ENCODE results near the gene RAB27B.

Gene RAB27B

DNA sequence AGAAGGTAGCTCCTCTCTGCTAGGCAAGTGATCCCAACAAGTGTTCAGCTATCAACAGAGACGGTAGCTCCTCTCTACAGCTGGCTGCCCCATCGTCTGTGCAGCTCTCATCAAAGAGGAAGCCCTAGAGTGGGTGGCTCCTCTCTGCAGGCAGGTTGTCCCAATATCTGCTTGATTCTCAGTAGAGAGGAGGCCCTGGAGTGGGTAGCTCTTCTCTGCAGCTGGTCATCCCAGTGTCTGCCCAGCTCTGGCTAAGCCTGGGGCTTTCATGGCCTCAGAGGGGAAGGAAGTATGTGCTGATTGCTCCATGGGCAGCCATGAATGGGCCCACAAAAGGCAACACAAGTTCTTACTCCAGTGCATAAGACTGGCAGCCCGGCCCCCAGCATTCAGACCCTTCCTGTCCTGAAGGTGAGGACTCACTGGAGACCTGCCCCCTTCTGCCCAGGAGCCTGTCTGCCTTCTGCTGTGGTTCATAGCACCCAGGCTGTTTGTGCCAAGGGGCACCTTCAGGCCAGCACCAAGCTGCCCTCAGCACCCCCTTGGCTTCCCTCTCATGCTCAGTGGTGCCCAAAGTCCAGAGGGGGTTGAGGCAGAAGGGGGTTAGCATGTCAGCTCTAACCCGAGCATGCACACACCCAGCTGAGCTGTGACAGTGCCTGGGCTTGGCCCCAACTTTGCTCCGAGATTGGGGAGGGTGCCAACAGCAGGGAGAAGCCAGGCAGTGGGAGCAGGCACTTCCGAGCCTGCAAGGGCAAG, 82.1 kb downstream of the RAB27B start:
- no peak for DNase-seq (ENCODE audit: low read depth, low spot score)

DNA sequence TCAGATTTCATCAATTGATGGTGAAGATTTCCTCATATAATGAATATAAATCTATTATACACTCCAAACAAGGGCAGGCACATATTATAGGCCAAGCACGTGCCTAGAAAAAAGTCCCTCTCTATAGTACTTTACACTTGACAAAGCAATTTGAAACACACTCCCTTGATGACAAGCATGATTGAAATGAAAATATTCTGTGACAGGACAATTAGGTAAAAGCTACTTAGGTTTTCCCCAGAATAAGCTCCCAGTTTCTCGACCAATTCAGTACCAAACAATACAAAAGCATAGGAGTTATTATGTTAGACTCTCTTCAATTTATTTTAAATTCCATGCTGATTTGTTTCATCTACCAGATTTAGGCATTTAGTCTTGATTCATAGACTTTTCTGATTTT, 83.3 kb downstream of the RAB27B start:
- DNase-seq (ENCODE audit: low read depth, low spot score), result no peak

DNA sequence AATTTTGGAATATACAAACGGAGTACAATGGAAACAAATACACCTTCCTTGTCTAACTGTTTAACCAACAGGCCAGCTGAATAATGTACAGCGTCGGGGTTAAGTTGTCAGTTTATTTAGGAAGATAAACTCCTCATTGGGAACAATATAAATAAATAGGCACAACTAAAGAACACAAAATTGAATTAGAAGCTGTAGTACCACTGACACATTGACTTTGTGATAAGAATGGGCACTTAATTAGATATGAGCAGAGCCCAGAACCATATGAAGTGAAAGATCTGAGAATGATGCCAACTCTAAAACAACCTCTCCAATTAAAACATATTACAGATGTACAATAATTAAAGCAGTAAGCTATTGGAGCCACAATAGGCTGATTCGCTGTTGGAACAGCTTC, 86.5 kb downstream of the RAB27B start:
- DNase-seq (ENCODE audit: low read depth, low spot score), result no peak

DNA sequence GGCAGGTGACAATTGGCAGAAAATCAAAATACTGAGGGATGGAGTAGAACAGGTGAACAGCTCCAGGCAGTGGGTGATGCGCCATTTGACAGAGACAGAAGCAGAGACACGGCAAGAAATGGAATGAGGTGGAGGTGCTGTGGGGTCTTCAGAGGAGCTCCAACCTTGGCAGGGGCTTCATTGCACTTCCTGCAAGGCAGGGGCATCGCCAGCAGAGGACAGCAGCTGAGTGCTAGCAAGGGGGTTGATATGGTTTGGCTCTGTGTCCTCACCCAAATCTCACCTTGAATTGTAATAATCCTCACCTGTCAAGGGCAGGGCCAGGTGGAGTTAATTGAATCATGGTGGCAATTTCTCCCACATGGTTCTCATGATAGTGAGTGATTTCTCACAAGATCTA, 88.2 kb downstream of the RAB27B start:
- no peak for DNase-seq (ENCODE audit: low read depth, low spot score)

DNA sequence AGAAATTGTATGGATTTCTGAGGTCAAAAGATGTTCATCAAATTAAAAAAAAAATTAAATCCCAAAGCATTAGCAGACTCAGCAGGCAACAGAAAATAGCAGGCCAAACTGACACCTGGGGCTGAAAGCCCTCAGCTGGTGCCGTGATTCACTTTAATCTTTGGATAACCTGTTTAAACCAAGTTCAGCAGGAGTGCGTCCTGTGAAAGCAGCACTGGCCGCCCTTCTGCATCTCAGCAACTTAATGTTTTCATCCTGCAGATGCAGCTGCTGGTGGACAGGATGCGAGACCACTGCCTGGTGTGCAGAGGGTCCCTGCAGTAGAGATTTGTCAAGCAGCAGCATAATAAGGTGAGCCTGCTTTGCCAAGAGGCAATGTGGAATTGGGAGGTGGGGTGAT, 89.8 kb downstream of the RAB27B start:
- no peak for DNase-seq (ENCODE audit: low read depth, low spot score)

DNA sequence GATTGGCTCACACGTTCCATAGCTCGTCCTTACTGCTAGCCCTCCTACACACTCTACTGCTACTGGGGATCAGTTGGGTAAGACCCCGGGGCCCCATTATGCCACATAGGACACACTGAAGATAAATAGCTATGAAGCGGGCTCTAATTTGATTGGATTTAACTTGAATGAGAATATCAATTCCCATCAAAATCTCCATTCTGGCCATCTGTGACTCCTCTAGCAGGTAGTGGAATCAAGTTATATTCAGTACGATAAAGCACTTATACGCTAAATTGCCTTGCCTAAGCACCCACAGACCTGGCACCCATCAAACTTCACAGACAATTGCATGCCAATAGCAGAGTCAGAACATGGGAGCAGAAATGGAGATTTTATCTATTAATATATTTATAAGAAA, 91.1 kb downstream of the RAB27B start:
- no peak for DNase-seq (ENCODE audit: low read depth, low spot score)

DNA sequence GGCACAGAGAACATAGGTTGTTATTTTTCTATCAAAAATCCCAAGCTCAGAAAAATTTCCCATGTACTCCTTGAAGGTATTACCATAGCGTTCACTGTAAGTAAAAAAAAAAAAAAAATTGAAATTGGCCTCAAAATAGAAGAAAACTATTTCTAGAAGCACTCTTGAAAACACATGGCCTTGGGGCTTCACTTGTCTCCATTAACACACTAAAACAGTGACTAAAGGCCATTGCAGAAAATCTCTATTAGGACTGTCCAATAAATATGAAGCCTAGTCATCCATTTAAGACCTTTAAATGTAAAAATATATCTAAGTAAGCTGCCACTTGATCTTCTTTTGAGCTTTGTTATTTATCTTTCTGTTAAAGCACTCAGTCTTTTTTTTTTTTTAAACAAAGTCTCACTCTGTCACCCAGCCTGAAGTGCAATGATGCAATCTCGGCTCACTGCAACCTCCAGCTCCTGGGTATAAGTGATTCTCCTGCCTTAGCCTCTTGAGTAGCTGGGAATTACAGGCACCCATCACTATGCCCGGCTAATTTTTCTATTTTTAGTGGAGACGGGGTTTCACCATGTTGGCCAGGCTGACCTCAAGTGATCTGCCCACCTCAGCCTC, 95.2 kb downstream of the RAB27B start:
- no peak for DNase-seq (ENCODE audit: low read depth, low spot score)

DNA sequence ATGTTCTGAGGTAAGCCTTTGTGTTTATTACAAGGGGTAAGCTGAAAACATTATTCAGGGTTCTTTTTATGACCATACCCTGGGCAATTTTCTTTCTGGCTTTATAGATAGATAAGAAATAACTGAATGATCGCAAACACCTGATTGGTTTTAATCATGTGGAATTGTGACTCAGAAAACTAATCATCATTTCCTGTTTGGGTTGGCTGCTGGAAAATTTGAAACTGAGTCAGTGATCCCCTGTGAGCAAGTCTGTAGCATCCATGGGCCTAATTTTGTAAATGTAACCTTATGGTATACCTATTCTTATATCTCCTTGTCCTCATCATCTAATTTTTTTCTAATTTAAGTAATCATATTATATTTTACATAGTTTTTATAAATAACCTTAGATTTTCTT, 96.7 kb downstream of the RAB27B start:
- no peak for DNase-seq (ENCODE audit: low read depth, low spot score)

DNA sequence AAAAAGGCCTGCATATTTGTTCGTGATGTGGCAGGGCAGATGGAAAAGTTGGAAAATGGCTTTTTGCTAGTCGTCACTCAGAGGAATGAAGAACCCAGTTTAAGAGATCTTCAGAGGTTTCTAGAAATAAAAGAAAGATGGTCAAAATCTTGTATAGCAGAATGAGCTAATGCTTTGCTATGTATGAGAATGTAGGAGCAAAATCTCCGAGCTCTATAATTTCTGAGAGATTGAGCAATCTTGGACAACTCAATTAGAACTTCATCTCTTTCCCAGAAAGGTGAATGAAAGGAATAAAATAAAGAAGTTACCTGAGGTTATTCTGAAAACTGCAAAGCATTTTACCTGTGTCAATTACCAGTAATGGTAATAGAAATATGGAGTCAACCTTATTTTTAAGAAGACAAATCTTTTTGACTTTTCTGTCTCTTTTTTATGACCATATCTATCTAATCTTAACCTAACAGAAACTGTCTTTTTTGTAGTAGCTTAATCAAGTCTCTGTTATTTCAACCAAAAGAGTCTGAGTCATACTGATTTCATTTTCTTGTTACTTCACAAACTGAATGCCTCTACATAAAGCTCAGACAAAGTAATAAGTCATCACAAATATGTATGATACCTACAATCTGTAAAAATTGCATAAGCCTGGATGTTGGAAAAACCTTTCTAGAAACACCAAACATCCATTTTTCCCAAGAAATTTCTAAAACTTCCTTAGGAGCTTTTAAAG, 98.5 kb downstream of the RAB27B start:
- DNase-seq (ENCODE audit: low read depth, low spot score), result no peak

DNA sequence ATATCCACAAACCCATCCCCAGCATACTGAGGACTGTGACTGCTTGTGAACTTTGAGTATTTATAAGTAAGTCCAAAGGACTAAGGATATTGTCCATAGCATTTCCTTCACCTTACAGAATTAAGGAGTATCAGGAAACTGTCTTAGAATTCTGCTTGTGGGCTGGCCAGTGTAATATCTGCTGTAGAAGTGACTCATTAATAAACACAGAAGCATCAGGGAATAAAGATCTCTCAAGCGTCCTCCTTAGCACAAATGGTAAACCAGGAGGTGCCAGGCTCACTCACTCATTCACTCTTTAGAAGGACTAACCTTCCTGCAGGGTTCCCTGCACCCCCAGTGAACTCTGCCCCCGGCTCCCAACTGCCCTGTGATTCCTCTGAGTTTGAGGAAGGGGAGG, 100.0 kb downstream of the RAB27B start:
- DNase-seq (ENCODE audit: low read depth, low spot score), result no peak

DNA sequence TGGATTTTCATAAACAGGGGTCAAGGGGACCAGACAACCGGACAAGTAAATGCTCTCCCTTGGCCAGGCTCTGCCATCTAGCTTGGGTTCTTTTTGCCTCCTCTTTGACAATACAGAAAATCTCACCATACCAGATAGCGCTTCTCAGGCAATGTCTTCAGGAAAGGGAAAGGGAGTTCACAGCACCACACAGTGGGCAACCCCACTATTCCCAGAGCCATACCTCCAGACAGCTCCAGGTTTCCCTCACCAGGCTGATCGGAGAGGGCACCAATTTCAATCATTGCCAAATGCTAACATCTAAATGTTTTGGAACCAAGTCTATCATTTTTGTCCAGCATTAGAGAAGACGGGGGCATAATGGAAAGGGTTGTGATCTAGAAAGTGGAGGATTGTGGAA, 102.9 kb downstream of the RAB27B start:
- DNase-seq (ENCODE audit: low read depth, low spot score), result no peak

DNA sequence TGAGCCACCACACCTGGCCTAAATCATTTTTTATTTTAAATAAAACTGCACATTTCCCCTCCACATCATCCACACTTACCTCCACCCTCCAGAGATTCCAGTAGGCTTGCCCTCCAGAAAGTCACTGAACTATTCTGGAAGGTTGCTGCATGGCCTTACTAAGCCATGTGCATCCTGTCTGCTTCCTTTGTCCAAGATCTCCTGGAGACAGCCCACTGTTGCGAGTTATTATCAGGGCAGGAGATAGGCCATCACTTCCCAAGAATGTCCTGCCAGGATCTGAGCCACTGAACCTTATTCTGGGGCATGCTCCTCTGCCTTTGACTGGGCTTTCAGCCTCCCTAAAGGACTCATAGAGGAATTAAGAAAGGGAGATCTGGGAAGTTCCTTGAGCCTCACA, 104.2 kb downstream of the RAB27B start:
- no peak for DNase-seq (ENCODE audit: low read depth, low spot score)

DNA sequence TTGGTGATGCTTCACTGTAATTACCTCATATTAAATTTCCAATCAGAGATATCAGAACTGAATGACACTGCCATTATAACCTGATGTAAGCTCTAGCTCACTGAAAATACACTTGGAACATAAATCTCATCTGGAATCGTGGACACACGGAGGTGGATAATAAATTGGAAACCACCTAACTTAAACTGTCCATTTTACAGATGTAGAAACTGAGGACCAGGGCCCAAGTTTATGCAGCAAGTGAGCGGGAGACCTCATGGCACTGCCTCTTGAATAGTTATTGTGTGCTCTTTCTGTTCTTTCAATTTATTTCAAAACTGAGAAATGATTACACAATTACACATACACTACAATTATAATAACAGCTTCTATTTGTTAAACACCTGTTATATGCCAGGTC, 110.2 kb downstream of the RAB27B start:
- no peak for DNase-seq (ENCODE audit: low read depth, low spot score)

DNA sequence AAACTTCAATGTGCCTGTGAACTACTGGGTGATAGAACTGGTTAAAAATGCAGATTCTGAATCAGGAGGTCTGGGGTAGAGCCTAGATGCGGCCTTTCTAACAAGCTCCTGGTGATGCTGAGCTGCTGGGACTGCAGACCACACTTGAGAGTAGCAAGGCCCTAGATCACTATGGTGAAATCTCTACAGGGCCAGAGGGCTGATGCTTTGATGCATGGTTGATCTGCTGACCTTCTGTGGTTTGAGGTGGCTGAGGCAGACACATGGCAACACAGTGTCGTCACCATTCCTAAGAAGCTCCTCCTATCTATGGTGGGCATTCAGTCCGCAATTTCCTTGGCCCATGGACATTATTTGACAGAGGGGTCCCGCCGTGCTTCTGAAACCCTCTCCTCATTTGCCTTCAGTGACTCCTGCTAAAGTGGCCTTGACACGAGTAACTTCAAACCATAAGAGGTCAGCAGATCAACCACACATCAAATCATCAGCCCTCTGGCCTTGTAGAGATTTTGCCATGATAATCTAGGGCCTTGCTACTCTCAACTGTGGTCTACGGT, 111.2 kb downstream of the RAB27B start:
- DNase-seq (ENCODE audit: low read depth, low spot score), result no peak

DNA sequence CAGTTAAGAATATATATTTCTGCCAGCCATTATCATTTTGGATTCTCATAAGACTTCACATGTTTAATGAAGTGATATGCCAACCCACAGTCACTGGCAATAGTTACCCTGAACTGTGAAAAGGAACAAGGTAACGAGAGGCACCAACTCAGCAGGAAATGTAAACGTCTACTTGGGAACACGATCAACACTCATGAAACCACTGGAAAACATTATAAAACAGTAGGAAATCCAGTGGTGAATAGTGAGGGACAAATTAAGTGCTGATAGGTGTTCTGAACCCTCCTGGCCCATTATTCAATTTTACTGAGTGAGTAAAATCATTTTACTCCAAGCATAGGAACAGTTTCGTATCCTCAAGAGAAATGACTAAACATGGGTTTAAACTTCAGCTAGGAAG, 113.9 kb downstream of the RAB27B start:
- no peak for DNase-seq (ENCODE audit: low read depth, low spot score)

DNA sequence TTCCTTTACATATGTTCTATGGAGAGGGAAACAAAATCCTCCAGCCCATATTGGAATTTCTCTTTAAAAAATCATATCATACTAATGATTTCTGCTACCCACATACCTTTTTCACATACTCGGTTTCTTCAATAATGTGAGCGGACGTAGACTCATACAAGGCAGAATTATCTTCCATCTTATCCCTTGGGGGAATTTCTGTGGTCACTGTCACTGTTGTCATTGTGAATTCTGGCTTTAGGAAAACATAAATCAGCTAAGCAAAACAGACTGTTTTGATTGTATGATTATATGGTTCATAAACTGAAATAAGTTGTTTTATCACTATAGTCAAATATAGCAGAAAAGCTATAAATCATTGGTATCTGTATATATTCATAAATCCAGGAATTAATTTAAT, 114.3 kb downstream of the RAB27B start:
- no peak for DNase-seq (ENCODE audit: low read depth, low spot score)

Measured in iPS DF 19.7 (cell line).